NCI-H526 treated with DMSO at 0.1 percent for 48 hours (cell line): ENCODE measurements around the gene PRDM16.

Source experiments
- DNase-seq: peaks from one replicate; lab custom pipeline; 2025; lab: John Stamatoyannopoulos, UW

PRDM16 gene

GRCh38 chr1:3262681-3263286 lies 193.8 kb downstream of the PRDM16 start:
- no peak for DNase-seq

- DNase-seq, result no peak
These were observed 194.8 kb downstream of the PRDM16 start for GRCh38 chr1:3263790-3264189.

- no peak for DNase-seq
These were observed 195.5 kb downstream of the PRDM16 start for GRCh38 chr1:3264456-3264855.

GRCh38 chr1:3265835-3266805 lies 197.1 kb downstream of the PRDM16 start:
- no peak for DNase-seq

GRCh38 chr1:3266870-3267549 lies 198.0 kb downstream of the PRDM16 start:
- no peak for DNase-seq

GRCh38 chr1:3267550-3268270 lies 198.7 kb downstream of the PRDM16 start:
- DNase-seq, result no peak

GRCh38 chr1:3268281-3268680 lies 199.3 kb downstream of the PRDM16 start:
- no peak for DNase-seq

- no peak for DNase-seq
These were observed 201.6 kb downstream of the PRDM16 start for GRCh38 chr1:3270403-3271245.

- DNase-seq, result no peak
These were observed 202.9 kb downstream of the PRDM16 start for GRCh38 chr1:3271866-3272265.

- DNase-seq, result no peak
These were observed 203.5 kb downstream of the PRDM16 start for GRCh38 chr1:3272321-3273045.

- no peak for DNase-seq
These were observed 204.4 kb downstream of the PRDM16 start for GRCh38 chr1:3273447-3273846.

GRCh38 chr1:3274972-3275371 lies 206.0 kb downstream of the PRDM16 start:
- no peak for DNase-seq

- no peak for DNase-seq
These were observed 206.7 kb downstream of the PRDM16 start for GRCh38 chr1:3275471-3276340.

GRCh38 chr1:3276341-3276800 lies 207.4 kb downstream of the PRDM16 start:
- DNase-seq, result no peak

GRCh38 chr1:3277011-3277471 lies 208.0 kb downstream of the PRDM16 start:
- DNase-seq, result no peak

- no peak for DNase-seq
These were observed 208.6 kb downstream of the PRDM16 start for GRCh38 chr1:3277623-3278022.

- DNase-seq, result no peak
These were observed 209.6 kb downstream of the PRDM16 start for GRCh38 chr1:3278416-3279181.

- no peak for DNase-seq
These were observed 210.1 kb downstream of the PRDM16 start for GRCh38 chr1:3279182-3279470.

GRCh38 chr1:3281735-3282134 lies 212.7 kb downstream of the PRDM16 start:
- no peak for DNase-seq
